Uterus (tissue), 2 donors: ENCODE results near the gene CPT2.

Experiments used
- POLR2A ChIP-seq, 2 donors: fragments of 450-650 bp; IDR thresholded peaks; one replicate each; pipeline ENCODE4 v1.6.1; 2016; ENCODE audit warnings: antibody characterized with exemption in 2 of 2, mild to moderate bottlenecking in 1 of 2, moderate library complexity in 1 of 2
- TF ChIP-seq, protein P1 (sequence below), 4 experiments: fragments of 200-600 bp in 2 of 4; fragments of 450-650 bp in 2 of 4; sonication (generic) in 2 of 4; IDR thresholded peaks; one replicate each; pipeline ENCODE4 v1.5.1; 2016 to 2019; ENCODE audit warnings: antibody characterized with exemption in 4 of 4, mild to moderate bottlenecking in 2 of 4, moderate library complexity in 1 of 4

DNA sequence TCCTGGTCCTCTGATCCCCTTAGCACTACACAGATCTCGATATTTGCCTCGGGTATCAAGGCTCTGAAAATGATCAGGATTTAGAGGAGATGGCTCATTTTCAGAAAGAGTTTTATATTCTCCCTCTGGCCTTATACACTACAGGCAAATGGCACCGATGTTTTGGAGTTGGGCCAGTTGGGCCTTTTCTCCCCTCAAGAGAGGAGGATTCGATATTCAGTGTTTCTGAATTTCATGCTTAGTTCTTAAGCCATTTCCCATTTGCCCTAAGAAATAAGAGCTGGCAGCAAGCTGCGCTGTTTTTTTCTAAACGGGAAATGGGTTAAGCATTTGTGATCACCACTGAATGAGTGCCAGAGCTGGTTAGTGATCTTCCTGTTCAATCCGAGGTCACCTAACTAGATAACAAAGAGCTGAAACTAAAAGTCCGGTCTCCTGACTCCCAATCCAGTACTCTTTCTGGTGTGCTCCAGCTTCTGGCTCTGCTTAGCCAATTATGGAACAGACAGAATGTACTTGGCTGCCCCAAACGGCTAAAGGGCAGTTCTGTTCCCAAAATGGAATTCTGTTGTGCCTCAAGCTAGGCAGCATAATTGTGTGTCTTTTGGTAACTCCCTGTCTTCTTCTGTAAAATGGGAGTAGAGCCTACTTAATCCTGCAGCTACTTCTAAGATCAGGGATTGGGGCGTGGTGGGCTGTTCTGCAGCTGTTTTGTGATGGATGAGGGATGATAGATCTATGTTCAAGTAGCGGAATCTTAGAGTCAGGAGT is 1.2 kb upstream of the CPT2 start:
- TF ChIP-seq, protein P1, sequence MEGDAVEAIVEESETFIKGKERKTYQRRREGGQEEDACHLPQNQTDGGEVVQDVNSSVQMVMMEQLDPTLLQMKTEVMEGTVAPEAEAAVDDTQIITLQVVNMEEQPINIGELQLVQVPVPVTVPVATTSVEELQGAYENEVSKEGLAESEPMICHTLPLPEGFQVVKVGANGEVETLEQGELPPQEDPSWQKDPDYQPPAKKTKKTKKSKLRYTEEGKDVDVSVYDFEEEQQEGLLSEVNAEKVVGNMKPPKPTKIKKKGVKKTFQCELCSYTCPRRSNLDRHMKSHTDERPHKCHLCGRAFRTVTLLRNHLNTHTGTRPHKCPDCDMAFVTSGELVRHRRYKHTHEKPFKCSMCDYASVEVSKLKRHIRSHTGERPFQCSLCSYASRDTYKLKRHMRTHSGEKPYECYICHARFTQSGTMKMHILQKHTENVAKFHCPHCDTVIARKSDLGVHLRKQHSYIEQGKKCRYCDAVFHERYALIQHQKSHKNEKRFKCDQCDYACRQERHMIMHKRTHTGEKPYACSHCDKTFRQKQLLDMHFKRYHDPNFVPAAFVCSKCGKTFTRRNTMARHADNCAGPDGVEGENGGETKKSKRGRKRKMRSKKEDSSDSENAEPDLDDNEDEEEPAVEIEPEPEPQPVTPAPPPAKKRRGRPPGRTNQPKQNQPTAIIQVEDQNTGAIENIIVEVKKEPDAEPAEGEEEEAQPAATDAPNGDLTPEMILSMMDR (IDR thresholded peaks at IDR 0.05): no peak
- no peak for TF ChIP-seq POLR2A (IDR thresholded peaks at IDR 0.05)
